ENCODE data around the gene HABP4. TPM values are rescaled to one million over a fixed set of nuclear protein-coding genes. Genes with fewer than 3 reads are reported as not detected.

HABP4 gene
- polyA plus RNA-seq, 1 experiment, result 10.8 TPM

DNA sequence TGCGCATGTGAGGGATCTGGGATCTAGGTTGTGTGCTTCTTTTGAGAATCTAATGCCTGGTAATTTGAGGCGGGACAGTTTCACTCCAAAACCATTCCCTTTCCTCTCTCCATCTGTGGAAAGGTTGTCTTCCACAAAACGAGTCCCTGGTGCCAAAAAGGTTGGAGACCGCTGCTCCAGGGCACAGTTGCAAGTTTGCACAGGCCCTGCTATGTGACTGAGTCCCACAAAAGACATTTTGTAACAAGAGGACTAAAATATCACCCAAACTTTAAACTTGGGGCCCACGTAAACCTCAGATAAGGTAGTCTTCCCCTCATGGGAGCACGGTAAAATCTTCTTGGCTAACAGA, 26.0 kb upstream of the HABP4 start:
- TF ChIP-seq, protein P1, sequence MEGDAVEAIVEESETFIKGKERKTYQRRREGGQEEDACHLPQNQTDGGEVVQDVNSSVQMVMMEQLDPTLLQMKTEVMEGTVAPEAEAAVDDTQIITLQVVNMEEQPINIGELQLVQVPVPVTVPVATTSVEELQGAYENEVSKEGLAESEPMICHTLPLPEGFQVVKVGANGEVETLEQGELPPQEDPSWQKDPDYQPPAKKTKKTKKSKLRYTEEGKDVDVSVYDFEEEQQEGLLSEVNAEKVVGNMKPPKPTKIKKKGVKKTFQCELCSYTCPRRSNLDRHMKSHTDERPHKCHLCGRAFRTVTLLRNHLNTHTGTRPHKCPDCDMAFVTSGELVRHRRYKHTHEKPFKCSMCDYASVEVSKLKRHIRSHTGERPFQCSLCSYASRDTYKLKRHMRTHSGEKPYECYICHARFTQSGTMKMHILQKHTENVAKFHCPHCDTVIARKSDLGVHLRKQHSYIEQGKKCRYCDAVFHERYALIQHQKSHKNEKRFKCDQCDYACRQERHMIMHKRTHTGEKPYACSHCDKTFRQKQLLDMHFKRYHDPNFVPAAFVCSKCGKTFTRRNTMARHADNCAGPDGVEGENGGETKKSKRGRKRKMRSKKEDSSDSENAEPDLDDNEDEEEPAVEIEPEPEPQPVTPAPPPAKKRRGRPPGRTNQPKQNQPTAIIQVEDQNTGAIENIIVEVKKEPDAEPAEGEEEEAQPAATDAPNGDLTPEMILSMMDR (IDR thresholded peaks at IDR 0.05; ENCODE audit: low read depth, low read length), result no peak
- Histone ChIP-seq H3K27me3 (ENCODE audit: control insufficient read depth, insufficient read depth, low read length) (no peaks in the 10 kb centered on the region), H3K27ac (ENCODE audit: low read depth, low read length) (no peak overlapping the region), H3K9me3 (ENCODE audit: control insufficient read depth, insufficient read depth, low read length) (no peaks in the 10 kb centered on the region), H3K4me3 (ENCODE audit: low read depth, low read length) (no peak overlapping the region)
- ChIA-PET CTCF (interaction anchor here (1.5 kb wide), 1 partner anchor 107 kb away, joined by 5 read pairs; no protein-coding TSS in a partner anchor), POLR2A (interaction anchor here (0.6 kb wide), 1 partner anchor 96 kb away, joined by 3 read pairs; no protein-coding TSS in a partner anchor)
- no peak for DNase-seq (ENCODE audit: low read depth, low spot score)

DNA sequence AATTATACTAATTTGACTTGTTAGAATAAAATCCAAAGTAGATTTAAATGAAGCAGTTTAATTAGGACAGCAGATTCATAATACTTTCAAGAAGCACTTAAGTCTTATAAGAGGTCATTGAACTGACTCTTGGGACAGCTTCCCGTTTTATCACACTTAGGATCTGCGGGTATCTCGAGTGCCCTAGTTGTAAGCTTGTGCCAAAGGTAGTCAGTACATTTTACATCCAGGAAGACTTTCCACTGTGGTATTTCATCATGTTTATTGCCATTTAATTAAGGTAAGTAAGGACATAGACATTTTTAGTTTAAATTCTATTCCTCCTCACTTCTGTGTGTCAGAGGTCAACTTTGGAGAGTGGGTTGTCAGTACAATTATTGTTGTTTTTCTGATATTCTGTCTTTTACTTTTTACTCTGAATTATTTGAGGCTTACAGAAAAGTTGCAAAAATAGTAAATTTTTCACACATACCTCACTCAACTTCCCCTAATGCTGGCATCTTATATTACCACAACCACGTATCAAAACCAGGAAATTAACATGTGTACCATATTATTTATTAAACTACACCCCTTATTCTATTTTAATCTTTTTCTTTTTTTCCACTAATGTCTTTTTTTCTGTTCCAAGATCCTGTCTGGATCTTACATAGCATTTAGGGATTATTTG, 24.3 kb upstream of the HABP4 start:
- Histone ChIP-seq H3K4me3 (ENCODE audit: low read depth, low read length) (no peak overlapping the region), H3K9me3 (ENCODE audit: control insufficient read depth, insufficient read depth, low read length) (no peaks in the 10 kb centered on the region), H3K27me3 (ENCODE audit: control insufficient read depth, insufficient read depth, low read length) (no peaks in the 10 kb centered on the region), H3K27ac (ENCODE audit: low read depth, low read length) (no peak overlapping the region)
- no peak for DNase-seq (ENCODE audit: low read depth, low spot score)
- TF ChIP-seq, protein P1 (IDR thresholded peaks at IDR 0.05; ENCODE audit: low read depth, low read length), result no peak
- ChIA-PET CTCF (interaction anchor here (1.2 to 1.5 kb wide), 3 partner anchors 16 to 241 kb away, joined by 3 to 5 read pairs (median 3); no protein-coding TSS in a partner anchor), POLR2A (no interaction called here)

DNA sequence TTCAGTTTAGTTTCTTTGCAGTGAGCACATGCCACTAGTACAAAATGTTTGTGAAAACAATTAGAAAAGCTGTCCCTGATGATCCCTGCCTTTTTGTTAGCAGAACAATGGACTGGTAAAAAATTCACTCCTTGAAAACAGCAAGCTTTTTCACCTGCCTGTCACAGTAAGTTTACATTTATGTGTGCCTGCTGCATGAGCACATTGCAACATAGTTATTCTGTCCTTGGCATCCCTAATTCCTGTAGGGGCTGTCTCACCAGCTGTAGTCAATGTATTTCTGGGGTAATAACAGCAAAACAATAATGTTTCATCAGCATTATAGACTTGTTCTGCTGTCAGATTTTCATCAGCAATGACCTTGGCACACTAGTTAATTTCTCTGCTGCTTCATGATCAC, 20.2 kb upstream of the HABP4 start:
- Histone ChIP-seq H3K4me3 (ENCODE audit: low read depth, low read length) (no peak overlapping the region), H3K27ac (ENCODE audit: low read depth, low read length) (no peak overlapping the region), H3K27me3 (ENCODE audit: control insufficient read depth, insufficient read depth, low read length) (no peaks in the 10 kb centered on the region), H3K9me3 (ENCODE audit: control insufficient read depth, insufficient read depth, low read length) (no peaks in the 10 kb centered on the region)
- DNase-seq (ENCODE audit: low read depth, low spot score), result no peak
- ChIA-PET CTCF (no interaction called here), POLR2A (no interaction called here)
- TF ChIP-seq, protein P1 (IDR thresholded peaks at IDR 0.05; ENCODE audit: low read depth, low read length), result no peak

DNA sequence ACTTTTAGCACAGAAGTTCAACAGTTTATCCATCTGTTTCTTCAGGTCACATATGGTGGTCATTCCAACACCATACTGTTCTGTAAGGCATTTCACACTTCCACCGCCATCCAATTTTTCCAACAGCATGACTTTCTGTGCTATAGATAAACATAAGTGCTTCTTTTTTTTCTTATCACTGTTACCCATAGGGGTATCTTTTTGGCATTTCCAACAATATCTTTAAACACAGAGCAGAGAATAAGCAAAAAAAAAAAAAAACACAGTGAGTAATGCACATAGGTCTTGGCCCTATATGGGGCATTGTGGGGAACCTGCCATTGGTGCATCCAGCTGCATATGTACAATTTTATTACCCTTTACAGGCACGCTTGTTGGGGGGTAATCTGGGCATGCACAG, 19.6 kb upstream of the HABP4 start:
- ChIA-PET CTCF (no interaction called here), POLR2A (no interaction called here)
- no peak for DNase-seq (ENCODE audit: low read depth, low spot score)
- no peaks in the 10 kb centered on the region for H3K9me3 ChIP-seq (ENCODE audit: control insufficient read depth, insufficient read depth, low read length)
- H3K27ac ChIP-seq (ENCODE audit: low read depth, low read length), result no peak overlapping the region
- no peak overlapping the region for H3K4me3 ChIP-seq (ENCODE audit: low read depth, low read length)
- no peaks in the 10 kb centered on the region for H3K27me3 ChIP-seq (ENCODE audit: control insufficient read depth, insufficient read depth, low read length)
- TF ChIP-seq, protein P1 (IDR thresholded peaks at IDR 0.05; ENCODE audit: low read depth, low read length), result no peak

DNA sequence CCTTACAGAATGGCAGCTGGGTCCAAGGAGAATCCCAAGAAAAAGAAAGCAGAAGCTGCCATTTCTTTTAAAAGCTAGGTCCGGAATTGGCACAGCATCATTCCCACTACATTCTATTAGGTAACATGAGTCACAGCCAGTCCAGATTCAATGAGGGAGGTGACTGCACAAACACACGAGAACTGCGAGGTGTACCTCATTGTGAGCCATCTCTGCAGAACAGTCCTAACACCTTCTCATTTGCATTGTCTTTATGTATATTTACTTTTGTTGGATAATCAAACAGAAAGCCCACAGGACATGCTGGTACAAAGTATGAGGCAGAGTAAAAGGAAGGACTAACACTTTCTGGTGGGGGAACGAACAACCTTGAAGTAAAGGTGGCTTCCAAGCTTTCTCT, 14.6 kb upstream of the HABP4 start:
- no peak for DNase-seq (ENCODE audit: low read depth, low spot score)
- H3K27me3 ChIP-seq (ENCODE audit: control insufficient read depth, insufficient read depth, low read length), result no peaks in the 10 kb centered on the region
- no peak overlapping the region for H3K27ac ChIP-seq (ENCODE audit: low read depth, low read length)
- ChIA-PET POLR2A (no interaction called here), CTCF (interaction anchor here (1.1 to 2.1 kb wide), 2 partner anchors 8 to 232 kb away, joined by 5 to 6 read pairs; no protein-coding TSS in a partner anchor)
- no peak overlapping the region for H3K4me3 ChIP-seq (ENCODE audit: low read depth, low read length)
- no peaks in the 10 kb centered on the region for H3K9me3 ChIP-seq (ENCODE audit: control insufficient read depth, insufficient read depth, low read length)
- TF ChIP-seq, protein P1 (IDR thresholded peaks at IDR 0.05; ENCODE audit: low read depth, low read length), result no peak
